ENCODE data around the gene NDUFAF7. TPM values are rescaled to one million over a fixed set of nuclear protein-coding genes. Genes with fewer than 3 reads are reported as not detected.

The NDUFAF7 gene
- total and polyA plus RNA-seq, 9 of the 15 experiments (the other 6 are each of a cell fraction or from before 2014, with no cell fraction given), result 14.9 to 41.6 (median 23.9) TPM

GRCh38 chr2:37189452-37190153 is 41.9 kb upstream of the NDUFAF7 start (continued):
- TF ChIP-seq SRSF9 (IDR thresholded peaks at IDR 0.05; ENCODE audit: borderline replicate concordance, low read depth, low read length) (no peak), ARID3A (IDR thresholded peaks at IDR 0.05; ENCODE audit: borderline replicate concordance, low read depth, low read length) (no peak), PTBP1 (IDR thresholded peaks at IDR 0.05; ENCODE audit: low read depth, low read length) (no peak), TOE1 (IDR thresholded peaks at IDR 0.05; ENCODE audit: borderline replicate concordance) (peak; percentile 12; the same call in 1 of the 2 replicates), TOE1 (CRISPR knock-in tag; IDR thresholded peaks at IDR 0.05; ENCODE audit: borderline replicate concordance, low read depth) (no peak), SPI1 (IDR thresholded peaks at IDR 0.05; ENCODE audit: borderline replicate concordance, low read depth, low read length) (no peak), PRMT5 (CRISPR knock-in tag; IDR thresholded peaks at IDR 0.05) (no peak), MCM7 (IDR thresholded peaks at IDR 0.05) (no peak), SNIP1 (IDR thresholded peaks at IDR 0.05; ENCODE audit: low read depth) (no peak), MBD1 (CRISPR knock-in tag; IDR thresholded peaks at IDR 0.05) (no peak), HDAC8 (tag; IDR thresholded peaks at IDR 0.05) (no peak), PHB (CRISPR knock-in tag; IDR thresholded peaks at IDR 0.05) (no peak), SAFB (IDR thresholded peaks at IDR 0.05; ENCODE audit: borderline replicate concordance, low read depth, low read length) (no peak), NCOA4 (IDR thresholded peaks at IDR 0.05; ENCODE audit: partially characterized antibody) (no peak), CBFA2T2 (conservative IDR thresholded peaks at IDR 0.05) (no peak), POLR3A (IDR thresholded peaks at IDR 0.05; ENCODE audit: borderline replicate concordance, extremely low read depth, insufficient read depth, insufficient read length) (no peak), ZNF408 (CRISPR knock-in tag; IDR thresholded peaks at IDR 0.05; ENCODE audit: low read depth) (no peak), PRDM10 (IDR thresholded peaks at IDR 0.05; ENCODE audit: partially characterized antibody) (peak; percentile 45), SMAD1 (IDR thresholded peaks at IDR 0.05; ENCODE audit: low read depth, low read length, partially characterized antibody) (no peak)
- TF ChIP-seq, protein P1, sequence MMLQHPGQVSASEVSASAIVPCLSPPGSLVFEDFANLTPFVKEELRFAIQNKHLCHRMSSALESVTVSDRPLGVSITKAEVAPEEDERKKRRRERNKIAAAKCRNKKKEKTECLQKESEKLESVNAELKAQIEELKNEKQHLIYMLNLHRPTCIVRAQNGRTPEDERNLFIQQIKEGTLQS (IDR thresholded peaks at IDR 0.05), result peak; percentile 43; the same call in 1 of the 2 replicates
- TF ChIP-seq, protein P1 (CRISPR knock-in tag; conservative IDR thresholded peaks at IDR 0.05), result no peak

All from K562 (cell line).